H9 (cell line): ENCODE data around the gene VPREB1. TPM values are rescaled to one million over a fixed set of nuclear protein-coding genes. Genes with fewer than 3 reads are reported as not detected.

Experiments
- DNase-seq: peaks from one replicate; pipeline ENCODE4 v3.0.0-alpha.2; 2017
- H2AFZ ChIP-seq: one replicate; pipeline ENCODE4 v1.6.1; 2013; ENCODE audit warnings: mild to moderate bottlenecking, low read length, control low read depth, moderate library complexity
- H2AK5ac ChIP-seq: 2 replicates; pipeline ENCODE4 v1.6.1; 2013; ENCODE audit warnings: low read length, control low read depth, mixed read lengths; ENCODE audit not compliant: insufficient read length
- H2BK120ac ChIP-seq: one replicate; pipeline ENCODE4 v1.6.1; 2013; ENCODE audit warnings: low read depth, mild to moderate bottlenecking, low read length, control low read depth, inconsistent platforms; ENCODE audit not compliant: poor library complexity, severe bottlenecking
- H2BK12ac ChIP-seq: 2 replicates; pipeline ENCODE4 v1.6.1; 2013; ENCODE audit warnings: low read length, control low read depth, mixed read lengths, low read depth; ENCODE audit not compliant: insufficient read length
- H2BK15ac ChIP-seq: 2 replicates; pipeline ENCODE4 v1.6.1; 2013; ENCODE audit warnings: low read depth, low read length, control low read depth
- H2BK20ac ChIP-seq: one replicate; pipeline ENCODE4 v1.6.1; 2013; ENCODE audit warnings: low read depth, mild to moderate bottlenecking, low read length, control low read depth, inconsistent platforms; ENCODE audit not compliant: poor library complexity, severe bottlenecking
- H2BK5ac ChIP-seq: 2 replicates; pipeline ENCODE4 v1.6.1; 2013; ENCODE audit warnings: low read length, control low read depth, mixed read lengths; ENCODE audit not compliant: insufficient read length
- H3K14ac ChIP-seq: 2 replicates; pipeline ENCODE4 v1.6.1; 2013; ENCODE audit warnings: low read length, control low read depth; ENCODE audit not compliant: insufficient read depth
- H3K18ac ChIP-seq: 2 replicates; pipeline ENCODE4 v1.6.1; 2013; ENCODE audit warnings: low read depth, mild to moderate bottlenecking, mixed read lengths, low read length, control low read depth; ENCODE audit not compliant: insufficient read length
- H3K23ac ChIP-seq: 2 replicates; pipeline ENCODE4 v1.6.1; 2013; ENCODE audit warnings: low read length, control low read depth, mixed read lengths, low read depth; ENCODE audit not compliant: insufficient read length
- H3K23me2 ChIP-seq: 2 replicates; pipeline ENCODE4 v1.6.1; 2013; ENCODE audit warnings: low read depth, mild to moderate bottlenecking, mixed read lengths, low read length, control low read depth; ENCODE audit not compliant: insufficient read length, poor library complexity, severe bottlenecking
- H3K27ac ChIP-seq: 2 replicates; pipeline ENCODE4 v1.5.1; 2013; ENCODE audit warnings: low read length, control low read depth, mixed read lengths, low read depth; ENCODE audit not compliant: insufficient read length
- H3K27me3 ChIP-seq: 2 replicates; pipeline ENCODE4 v1.6.1; 2013; ENCODE audit warnings: low read length, control low read depth, inconsistent platforms; ENCODE audit not compliant: insufficient read depth
- H3K4ac ChIP-seq: 2 replicates; pipeline ENCODE4 v1.6.1; 2013; ENCODE audit warnings: low read depth, mild to moderate bottlenecking, control low read depth, inconsistent platforms, low read length, moderate library complexity
- H3K4me1 ChIP-seq: 2 replicates; pipeline ENCODE4 v1.6.1; 2013; ENCODE audit warnings: low read length, control low read depth, inconsistent platforms; ENCODE audit not compliant: insufficient read depth
- H3K4me2 ChIP-seq: 2 replicates; pipeline ENCODE4 v1.6.1; 2013; ENCODE audit warnings: low read length, control low read depth, mixed read lengths; ENCODE audit not compliant: insufficient read length, insufficient read depth
- H3K56ac ChIP-seq: 2 replicates; pipeline ENCODE4 v1.6.1; 2013; ENCODE audit warnings: low read depth, mild to moderate bottlenecking, mixed read lengths, low read length, control low read depth; ENCODE audit not compliant: insufficient read length
- H3K79me1 ChIP-seq: 2 replicates; pipeline ENCODE4 v1.6.1; 2013; ENCODE audit warnings: low read depth, mild to moderate bottlenecking, moderate library complexity, low read length, control low read depth, inconsistent platforms; ENCODE audit not compliant: insufficient read depth, poor library complexity, severe bottlenecking
- H3K79me2 ChIP-seq: 2 replicates; pipeline ENCODE4 v1.6.1; 2013; ENCODE audit warnings: low read length, control low read depth, inconsistent platforms; ENCODE audit not compliant: insufficient read depth
- H3K9ac ChIP-seq: 2 replicates; pipeline ENCODE4 v1.6.1; 2013; ENCODE audit warnings: low read length, control low read depth, mixed read lengths; ENCODE audit not compliant: insufficient read length; ENCODE audit errors: extremely low read depth
- H3K9me3 ChIP-seq: one replicate; pipeline ENCODE4 v1.6.1; 2013; ENCODE audit warnings: low read depth, low read length, inconsistent platforms; ENCODE audit not compliant: control insufficient read depth
- H3T11ph ChIP-seq: one replicate; pipeline ENCODE4 v1.6.1; 2013; ENCODE audit warnings: mild to moderate bottlenecking, low read length, control low read depth, inconsistent platforms
- H4K20me1 ChIP-seq: one replicate; pipeline ENCODE4 v1.6.1; 2013; ENCODE audit not compliant: control insufficient read depth, insufficient read length, insufficient read depth
- H4K5ac ChIP-seq: 2 replicates; pipeline ENCODE4 v1.6.1; 2013; ENCODE audit warnings: low read depth, mild to moderate bottlenecking, mixed read lengths, low read length, control low read depth; ENCODE audit not compliant: insufficient read length
- H4K8ac ChIP-seq: replicated peaks from 2 replicates; pipeline ENCODE4 v1.6.1; 2013; ENCODE audit warnings: low read length, control low read depth, mixed read lengths, low read depth; ENCODE audit not compliant: insufficient read length
- H4K91ac ChIP-seq: 2 replicates; pipeline ENCODE4 v1.6.1; 2013; ENCODE audit warnings: low read depth, mild to moderate bottlenecking, moderate library complexity, mixed read lengths, low read length, control low read depth; ENCODE audit not compliant: insufficient read length
- H3K27ac Mint-ChIP-seq, 3 experiments: 2 replicates in 2 of 3; 3 replicates in 1 of 3; pipeline ENCODE4 v1.8.0; 2020 to 2021; ENCODE audit warnings: mixed read lengths in 3 of 3, mild to moderate bottlenecking in 1 of 3, moderate library complexity in 1 of 3
- H3K27me3 Mint-ChIP-seq: 2 replicates; pipeline ENCODE4 v1.8.0; 2021; ENCODE audit warnings: low read depth, mild to moderate bottlenecking, moderate library complexity, mixed read lengths
- H3K36me3 Mint-ChIP-seq, 3 experiments: 2 replicates in 2 of 3; 3 replicates in 1 of 3; pipeline ENCODE4 v1.8.0; 2020 to 2021; ENCODE audit warnings: low read depth in 3 of 3, mixed read lengths in 3 of 3; ENCODE audit not compliant: insufficient read depth in 1 of 3
- H3K4me1 Mint-ChIP-seq, 2 experiments: 2 replicates each; pipeline ENCODE4 v1.8.0; 2020; ENCODE audit warnings: mixed read lengths in 2 of 2
- H3K4me3 Mint-ChIP-seq, 2 experiments: 2 replicates in 1 of 2; 3 replicates in 1 of 2; pipeline ENCODE4 v1.8.0; 2020 to 2021; ENCODE audit warnings: mild to moderate bottlenecking in 2 of 2, mixed read lengths in 2 of 2, moderate library complexity in 1 of 2
- H3K9me3 Mint-ChIP-seq, 2 experiments: 2 replicates in 1 of 2; 3 replicates in 1 of 2; pipeline ENCODE4 v1.8.0; 2020; ENCODE audit warnings: mild to moderate bottlenecking in 2 of 2, mixed read lengths in 2 of 2, moderate library complexity in 1 of 2
- WGBS: extraction: QIAGEN DNeasy Blood & Tissue Kit; methylation state at CpG from one replicate; pipeline ENCODE4 v1.1.7; 2013; ENCODE audit warnings: missing lambda C conversion rate, low lambda C conversion rate, mixed read lengths; ENCODE audit not compliant: insufficient read length; ENCODE audit errors: extremely low coverage; 5-methylcytosine and 5-hydroxymethylcytosine counted together
- total RNA-seq: library from RNA; stranded (reverse); gene quantifications from 2 replicates; pipeline ENCODE4 v1.2.1, GENCODE V29; 2021
- TF ChIP-seq, protein P1 (sequence below): fragments of 200-600 bp; sonication (generic); conservative IDR thresholded peaks from 3 replicates; pipeline ENCODE4 v1.8.0; 2021; ENCODE audit warnings: antibody characterized with exemption, mild to moderate bottlenecking

VPREB1 gene
- total RNA-seq, 1 experiment from 2014 or later = not detected

DNA sequence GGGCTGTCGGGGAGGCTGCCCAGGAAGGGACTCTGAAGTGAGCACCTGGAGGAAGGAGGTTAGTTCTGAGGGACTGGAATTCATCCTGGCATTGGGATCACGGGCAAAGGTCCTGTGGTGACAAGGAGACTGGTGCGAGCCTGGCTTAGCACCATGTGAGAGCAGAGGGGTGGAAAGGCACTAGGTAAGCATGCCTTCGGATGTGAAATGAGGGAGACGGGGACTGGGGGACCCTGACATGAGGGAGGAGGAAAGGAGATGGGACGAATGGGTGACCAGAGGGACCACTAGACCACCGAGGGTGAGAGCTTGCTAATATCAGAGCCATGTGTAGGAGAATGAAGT lies 3.1 kb upstream of the VPREB1 start:
- Histone ChIP-seq H4K5ac (no peak overlapping the region), H3K79me1 (no peaks in the 10 kb centered on the region), H3K4ac (no peak overlapping the region), H3K4me1 (no peaks in the 10 kb centered on the region), H3K27ac (no peak overlapping the region), H4K8ac (no peak overlapping the region), H2AK5ac (no peak overlapping the region), H3K27me3 (peaks cover 90% of the 10 kb centered on the region), H4K91ac (no peak overlapping the region), H2BK5ac (no peak overlapping the region), H3K4me2 (no peak overlapping the region), H3T11ph (no peak overlapping the region), H3K14ac (no peak overlapping the region), H2BK15ac (no peak overlapping the region), H3K56ac (no peak overlapping the region), H3K9ac (no peak overlapping the region), H3K23ac (no peak overlapping the region), H3K23me2 (no peaks in the 10 kb centered on the region), H3K79me2 (no peaks in the 10 kb centered on the region), H4K20me1 (no peaks in the 10 kb centered on the region), H3K9me3 (no peaks in the 10 kb centered on the region), H2AFZ (no peak overlapping the region), H3K18ac (no peak overlapping the region), H2BK120ac (no peak overlapping the region), H2BK12ac (no peak overlapping the region), H2BK20ac (no peak overlapping the region)
- TF ChIP-seq, protein P1, sequence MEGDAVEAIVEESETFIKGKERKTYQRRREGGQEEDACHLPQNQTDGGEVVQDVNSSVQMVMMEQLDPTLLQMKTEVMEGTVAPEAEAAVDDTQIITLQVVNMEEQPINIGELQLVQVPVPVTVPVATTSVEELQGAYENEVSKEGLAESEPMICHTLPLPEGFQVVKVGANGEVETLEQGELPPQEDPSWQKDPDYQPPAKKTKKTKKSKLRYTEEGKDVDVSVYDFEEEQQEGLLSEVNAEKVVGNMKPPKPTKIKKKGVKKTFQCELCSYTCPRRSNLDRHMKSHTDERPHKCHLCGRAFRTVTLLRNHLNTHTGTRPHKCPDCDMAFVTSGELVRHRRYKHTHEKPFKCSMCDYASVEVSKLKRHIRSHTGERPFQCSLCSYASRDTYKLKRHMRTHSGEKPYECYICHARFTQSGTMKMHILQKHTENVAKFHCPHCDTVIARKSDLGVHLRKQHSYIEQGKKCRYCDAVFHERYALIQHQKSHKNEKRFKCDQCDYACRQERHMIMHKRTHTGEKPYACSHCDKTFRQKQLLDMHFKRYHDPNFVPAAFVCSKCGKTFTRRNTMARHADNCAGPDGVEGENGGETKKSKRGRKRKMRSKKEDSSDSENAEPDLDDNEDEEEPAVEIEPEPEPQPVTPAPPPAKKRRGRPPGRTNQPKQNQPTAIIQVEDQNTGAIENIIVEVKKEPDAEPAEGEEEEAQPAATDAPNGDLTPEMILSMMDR = no peak
- no peak for DNase-seq
- Mint-ChIP-seq H3K27ac (no peak overlapping the region), H3K4me1 (no peaks in the 10 kb centered on the region), H3K36me3 (no peaks in the 10 kb centered on the region; a peak in 2 of 7 replicates), H3K27me3 (peaks cover 100% of the 10 kb centered on the region), H3K4me3 (no peak overlapping the region), H3K9me3 (peaks cover 2 to 5% of the 10 kb centered on the region in 2 experiments; a peak in 3 of 5 replicates)
- no CpG with 5 or more reads among the region's 7 CpGs for WGBS
